Activated naive CD8-positive, alpha-beta T cell (primary cell): ENCODE measurements around the gene PLBD2.

Experiments used
- H3K27ac Mint-ChIP-seq: one replicate; pipeline ENCODE4 v1.8.0; 2021; ENCODE audit warnings: mixed read lengths
- H3K27me3 Mint-ChIP-seq: one replicate; pipeline ENCODE4 v1.8.0; 2021; ENCODE audit warnings: mixed read lengths
- H3K36me3 Mint-ChIP-seq: one replicate; pipeline ENCODE4 v1.8.0; 2021; ENCODE audit warnings: mixed read lengths
- H3K4me1 Mint-ChIP-seq: one replicate; pipeline ENCODE4 v1.8.0; 2021; ENCODE audit warnings: low read depth, mixed read lengths
- H3K4me3 Mint-ChIP-seq: one replicate; pipeline ENCODE4 v1.8.0; 2021; ENCODE audit warnings: mild to moderate bottlenecking, mixed read lengths
- H3K9me3 Mint-ChIP-seq: one replicate; pipeline ENCODE4 v1.8.0; 2021; ENCODE audit warnings: low read depth, mixed read lengths

The PLBD2 gene

GRCh38 chr12:113392520-113392919 is 34.1 kb downstream of the PLBD2 start:
- Mint-ChIP-seq H3K27ac (no peak overlapping the region), H3K9me3 (no peaks in the 10 kb centered on the region), H3K36me3 (peaks cover 2% of the 10 kb centered on the region), H3K4me1 (no peaks in the 10 kb centered on the region), H3K27me3 (no peaks in the 10 kb centered on the region), H3K4me3 (no peak overlapping the region)

- no peak overlapping the region for H3K4me3 Mint-ChIP-seq
- H3K27ac Mint-ChIP-seq, result no peak overlapping the region
These were observed 34.7 kb downstream of the PLBD2 start for GRCh38 chr12:113392988-113393579.

DNA sequence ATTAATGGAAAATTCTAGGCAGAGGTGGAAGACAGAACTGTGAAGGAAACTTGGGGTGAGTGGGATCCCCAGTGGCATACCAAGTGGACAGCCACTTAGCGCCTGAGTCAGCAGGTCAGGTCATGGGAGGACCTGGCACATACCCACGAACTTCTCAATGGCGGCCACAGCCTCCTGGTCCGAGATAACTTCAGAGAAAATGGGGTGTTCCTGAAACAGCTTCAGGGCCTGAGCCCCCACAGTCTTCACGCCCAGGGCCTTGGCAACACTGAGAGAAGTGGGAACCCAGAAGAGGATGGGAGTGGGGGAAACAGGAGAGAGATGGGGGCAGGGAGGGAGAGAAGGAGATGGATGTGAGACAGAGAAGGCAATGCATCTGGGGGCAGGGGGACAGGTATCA is 35.4 kb downstream of the PLBD2 start:
- Mint-ChIP-seq H3K36me3 (peaks cover 2% of the 10 kb centered on the region), H3K27ac (no peak overlapping the region), H3K27me3 (no peaks in the 10 kb centered on the region), H3K9me3 (no peaks in the 10 kb centered on the region), H3K4me1 (no peaks in the 10 kb centered on the region), H3K4me3 (no peak overlapping the region)

More at GRCh38 chr12:113392988-113393579, 34.7 kb downstream of the PLBD2 start:
- no peaks in the 10 kb centered on the region for H3K27me3 Mint-ChIP-seq
- H3K36me3 Mint-ChIP-seq, result peaks cover 2% of the 10 kb centered on the region
- no peaks in the 10 kb centered on the region for H3K4me1 Mint-ChIP-seq
- no peaks in the 10 kb centered on the region for H3K9me3 Mint-ChIP-seq

- Mint-ChIP-seq H3K27ac (no peak overlapping the region), H3K36me3 (peaks cover 2% of the 10 kb centered on the region), H3K4me1 (no peaks in the 10 kb centered on the region), H3K9me3 (no peaks in the 10 kb centered on the region), H3K27me3 (no peaks in the 10 kb centered on the region), H3K4me3 (no peak overlapping the region)
These were observed 36.7 kb downstream of the PLBD2 start for GRCh38 chr12:113395119-113395518.

DNA sequence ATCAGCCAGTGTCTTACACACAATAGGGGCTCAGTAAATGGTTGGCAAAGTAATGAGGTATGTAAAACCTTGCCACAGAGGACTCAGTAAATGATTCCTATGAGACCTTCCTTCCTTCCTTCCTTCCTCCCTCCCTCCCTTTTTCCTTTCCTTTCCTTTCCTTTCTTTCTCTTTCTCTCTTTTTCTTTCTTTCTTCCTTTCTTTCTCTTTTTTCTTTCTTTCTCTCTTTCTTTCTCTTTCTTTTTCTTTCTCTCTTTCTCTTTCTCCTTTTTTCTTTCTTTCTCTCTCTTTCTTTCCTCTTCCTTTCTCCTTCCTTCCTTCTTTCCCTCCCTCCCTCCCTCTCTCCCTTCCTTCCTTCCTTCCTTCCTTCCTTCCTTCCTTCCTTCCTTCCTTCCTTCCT is 37.8 kb downstream of the PLBD2 start:
- peaks cover under 1% of the 10 kb centered on the region for H3K36me3 Mint-ChIP-seq
- peaks cover 1% of the 10 kb centered on the region for H3K27me3 Mint-ChIP-seq
- H3K4me3 Mint-ChIP-seq, result no peak overlapping the region
- no peaks in the 10 kb centered on the region for H3K9me3 Mint-ChIP-seq
- no peak overlapping the region for H3K27ac Mint-ChIP-seq
- no peaks in the 10 kb centered on the region for H3K4me1 Mint-ChIP-seq

- H3K36me3 Mint-ChIP-seq, result no peaks in the 10 kb centered on the region
- no peaks in the 10 kb centered on the region for H3K4me1 Mint-ChIP-seq
- no peak overlapping the region for H3K27ac Mint-ChIP-seq
- no peak overlapping the region for H3K4me3 Mint-ChIP-seq
- peaks cover 1% of the 10 kb centered on the region for H3K27me3 Mint-ChIP-seq
- H3K9me3 Mint-ChIP-seq, result no peaks in the 10 kb centered on the region
These were observed 38.6 kb downstream of the PLBD2 start for GRCh38 chr12:113396828-113397496.

- Mint-ChIP-seq H3K27me3 (peaks cover 1% of the 10 kb centered on the region), H3K4me1 (no peaks in the 10 kb centered on the region), H3K27ac (no peak overlapping the region), H3K9me3 (no peaks in the 10 kb centered on the region), H3K4me3 (no peak overlapping the region), H3K36me3 (no peaks in the 10 kb centered on the region)
These were observed 39.3 kb downstream of the PLBD2 start for GRCh38 chr12:113397497-113398197.

DNA sequence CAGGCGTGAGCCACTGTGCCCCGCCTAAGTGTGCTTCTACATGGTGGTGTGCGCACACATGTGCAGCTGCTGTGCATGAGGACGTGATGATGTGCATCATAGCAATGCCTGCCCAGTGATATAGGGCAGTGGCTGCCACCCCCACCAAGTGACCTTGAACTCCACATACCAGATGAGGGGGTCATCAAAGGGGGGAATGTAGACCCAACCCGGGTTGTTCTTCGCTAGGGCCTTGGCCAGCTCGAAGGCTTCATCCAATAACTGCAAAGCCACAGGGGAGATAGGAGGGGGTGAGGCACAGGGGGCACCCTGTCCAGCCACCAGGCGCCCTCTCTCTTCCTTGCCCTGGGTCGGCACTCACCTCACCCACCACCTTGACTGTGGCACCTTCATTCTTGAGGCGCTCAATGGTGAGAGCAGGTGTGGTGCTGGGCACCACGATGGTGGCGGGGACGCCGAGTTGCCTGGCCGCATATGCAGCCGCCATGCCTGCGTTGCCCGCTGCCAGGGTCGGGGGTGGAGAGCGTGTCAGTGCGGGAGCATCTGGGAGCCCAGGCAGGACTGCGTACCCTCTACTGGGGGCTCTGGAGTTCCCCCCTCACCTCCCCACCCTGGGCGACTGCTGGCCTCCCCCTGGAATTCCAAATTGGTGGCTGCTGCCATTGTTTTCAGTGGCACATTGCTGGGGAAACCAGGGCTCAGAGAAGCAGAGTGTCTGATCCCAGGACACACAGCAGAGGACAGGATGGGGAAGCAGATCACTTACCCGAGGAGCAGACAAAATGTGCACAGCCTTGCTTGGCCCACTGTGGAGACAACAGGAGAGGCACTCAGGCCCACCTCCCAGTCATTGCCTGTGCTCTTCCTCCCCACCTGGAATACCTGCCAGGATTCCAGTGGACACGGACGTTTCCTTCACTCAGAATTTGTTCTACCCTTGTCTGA is 40.2 kb downstream of the PLBD2 start:
- no peaks in the 10 kb centered on the region for H3K9me3 Mint-ChIP-seq

DNA sequence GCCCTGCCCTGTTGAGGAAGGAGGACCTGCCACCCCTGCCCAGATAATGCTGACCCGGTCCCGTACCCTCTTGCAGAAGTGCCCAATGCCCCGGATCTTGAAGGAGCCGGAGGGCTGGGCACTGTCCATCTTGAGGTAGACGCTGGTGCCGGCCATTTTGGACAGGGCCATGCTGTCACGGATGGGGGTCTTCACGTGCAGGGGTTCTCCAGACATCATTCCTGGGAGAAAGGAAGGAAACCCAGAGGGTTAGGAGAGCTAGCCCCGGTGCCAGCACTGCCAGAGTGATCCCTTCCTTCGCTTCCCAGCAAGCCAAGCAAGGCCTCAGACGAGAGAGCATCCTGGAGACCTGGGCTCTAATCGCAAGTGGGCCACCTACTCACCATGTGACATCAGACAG is 41.1 kb downstream of the PLBD2 start:
- no peaks in the 10 kb centered on the region for H3K36me3 Mint-ChIP-seq

More for the DNA sequence above, 40.2 kb downstream of the PLBD2 start:
- H3K4me1 Mint-ChIP-seq, result no peaks in the 10 kb centered on the region
- no peak overlapping the region for H3K27ac Mint-ChIP-seq
- H3K4me3 Mint-ChIP-seq, result no peak overlapping the region
- H3K27me3 Mint-ChIP-seq, result peaks cover 1% of the 10 kb centered on the region
- no peaks in the 10 kb centered on the region for H3K36me3 Mint-ChIP-seq

GRCh38 chr12:113400362-113400761 is 42.0 kb downstream of the PLBD2 start:
- no peaks in the 10 kb centered on the region for H3K4me1 Mint-ChIP-seq
- no peak overlapping the region for H3K4me3 Mint-ChIP-seq
- H3K36me3 Mint-ChIP-seq, result no peaks in the 10 kb centered on the region
- no peaks in the 10 kb centered on the region for H3K9me3 Mint-ChIP-seq
- no peak overlapping the region for H3K27ac Mint-ChIP-seq
- H3K27me3 Mint-ChIP-seq, result peaks cover 6% of the 10 kb centered on the region

More for the DNA sequence above, 41.1 kb downstream of the PLBD2 start:
- peaks cover 5% of the 10 kb centered on the region for H3K27me3 Mint-ChIP-seq
- no peaks in the 10 kb centered on the region for H3K9me3 Mint-ChIP-seq
- no peaks in the 10 kb centered on the region for H3K4me1 Mint-ChIP-seq
- no peak overlapping the region for H3K4me3 Mint-ChIP-seq
- no peak overlapping the region for H3K27ac Mint-ChIP-seq

DNA sequence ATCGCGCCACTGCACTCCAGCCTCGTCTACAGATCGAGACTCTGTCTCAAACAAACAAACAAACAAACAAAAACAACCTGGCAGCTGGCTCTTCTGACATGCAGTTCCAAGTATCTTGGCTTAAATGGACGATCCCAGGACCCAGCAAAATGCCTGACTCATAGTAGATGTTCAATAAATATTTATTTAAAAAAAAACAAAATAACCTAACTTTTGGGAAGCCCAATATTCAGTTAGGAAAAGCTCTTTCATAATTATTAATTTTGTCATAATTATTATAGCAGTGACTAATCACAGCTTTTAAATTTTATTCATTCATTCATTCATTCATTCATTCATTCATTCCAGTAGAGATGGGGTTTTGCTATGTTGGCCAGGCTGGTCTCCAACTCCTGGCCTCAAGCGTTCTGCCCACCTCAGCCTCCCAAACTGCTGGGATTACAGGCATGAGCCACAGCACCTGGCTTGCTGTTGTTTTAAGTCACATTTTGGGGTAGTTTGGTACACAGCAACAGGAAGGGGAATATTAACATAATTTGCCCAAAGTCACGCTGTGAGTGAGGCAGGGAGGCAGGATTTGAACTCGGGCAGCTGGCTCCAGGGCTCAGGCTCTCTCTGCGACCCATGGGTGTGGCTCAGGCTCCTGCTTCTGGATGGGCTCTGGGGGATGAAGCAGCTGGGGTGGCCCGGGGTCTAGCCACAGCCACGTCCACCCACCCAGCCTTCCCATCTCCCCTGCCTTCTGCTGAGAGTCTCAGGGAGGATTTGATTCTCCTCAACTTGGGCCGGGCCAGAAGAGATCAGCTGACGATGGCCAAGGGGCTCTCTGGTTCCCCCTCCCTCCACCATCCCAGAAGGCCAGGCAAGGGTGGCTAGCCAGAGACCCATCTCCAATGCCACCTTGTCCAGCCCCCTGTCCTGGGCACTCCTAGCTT is 42.9 kb downstream of the PLBD2 start:
- no peaks in the 10 kb centered on the region for H3K36me3 Mint-ChIP-seq
- no peaks in the 10 kb centered on the region for H3K4me1 Mint-ChIP-seq
- no peak overlapping the region for H3K27ac Mint-ChIP-seq
- peaks cover 6% of the 10 kb centered on the region for H3K27me3 Mint-ChIP-seq
- no peak overlapping the region for H3K4me3 Mint-ChIP-seq
- H3K9me3 Mint-ChIP-seq, result no peaks in the 10 kb centered on the region

- Mint-ChIP-seq H3K9me3 (no peaks in the 10 kb centered on the region), H3K4me1 (no peaks in the 10 kb centered on the region), H3K4me3 (no peak overlapping the region), H3K27ac (no peak overlapping the region), H3K27me3 (peaks cover 6% of the 10 kb centered on the region), H3K36me3 (no peaks in the 10 kb centered on the region)
These were observed 44.3 kb downstream of the PLBD2 start for GRCh38 chr12:113402586-113403260.
